ENCODE results near the gene FADD.

FADD gene

DNA sequence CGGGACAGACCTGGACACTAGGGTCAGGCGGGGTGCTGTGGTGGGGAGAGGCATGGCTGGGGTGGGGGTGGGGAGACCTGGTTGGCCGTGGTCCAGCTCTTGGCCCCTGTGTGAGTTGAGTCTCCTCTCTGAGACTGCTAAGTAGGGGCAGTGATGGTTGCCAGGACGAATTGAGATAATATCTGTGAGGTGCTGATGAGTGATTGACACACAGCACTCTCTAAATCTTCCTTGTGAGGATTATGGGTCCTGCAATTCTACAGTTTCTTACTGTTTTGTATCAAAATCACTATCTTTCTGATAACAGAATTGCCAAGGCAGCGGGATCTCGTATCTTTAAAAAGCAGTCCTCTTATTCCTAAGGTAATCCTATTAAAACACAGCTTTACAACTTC, 3.9 kb downstream of the FADD start:
- Histone ChIP-seq H3K4me3 (replicated peaks; ENCODE audit: low read depth, low read length) (no peak overlapping the region), H3K27me3 (replicated peaks; ENCODE audit: control insufficient read depth, insufficient read depth, low read length) (no peaks in the 10 kb centered on the region), H3K36me3 (ENCODE audit: control insufficient read depth, insufficient read depth, low read length) (peaks cover 27% of the 10 kb centered on the region)
- TF ChIP-seq, protein P1, sequence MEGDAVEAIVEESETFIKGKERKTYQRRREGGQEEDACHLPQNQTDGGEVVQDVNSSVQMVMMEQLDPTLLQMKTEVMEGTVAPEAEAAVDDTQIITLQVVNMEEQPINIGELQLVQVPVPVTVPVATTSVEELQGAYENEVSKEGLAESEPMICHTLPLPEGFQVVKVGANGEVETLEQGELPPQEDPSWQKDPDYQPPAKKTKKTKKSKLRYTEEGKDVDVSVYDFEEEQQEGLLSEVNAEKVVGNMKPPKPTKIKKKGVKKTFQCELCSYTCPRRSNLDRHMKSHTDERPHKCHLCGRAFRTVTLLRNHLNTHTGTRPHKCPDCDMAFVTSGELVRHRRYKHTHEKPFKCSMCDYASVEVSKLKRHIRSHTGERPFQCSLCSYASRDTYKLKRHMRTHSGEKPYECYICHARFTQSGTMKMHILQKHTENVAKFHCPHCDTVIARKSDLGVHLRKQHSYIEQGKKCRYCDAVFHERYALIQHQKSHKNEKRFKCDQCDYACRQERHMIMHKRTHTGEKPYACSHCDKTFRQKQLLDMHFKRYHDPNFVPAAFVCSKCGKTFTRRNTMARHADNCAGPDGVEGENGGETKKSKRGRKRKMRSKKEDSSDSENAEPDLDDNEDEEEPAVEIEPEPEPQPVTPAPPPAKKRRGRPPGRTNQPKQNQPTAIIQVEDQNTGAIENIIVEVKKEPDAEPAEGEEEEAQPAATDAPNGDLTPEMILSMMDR (IDR thresholded peaks at IDR 0.05; ENCODE audit: insufficient read depth, low read length, poor library complexity, severe bottlenecking): no peak
- DNase-seq (ENCODE audit: extremely low read depth, insufficient read length): no peak

DNA sequence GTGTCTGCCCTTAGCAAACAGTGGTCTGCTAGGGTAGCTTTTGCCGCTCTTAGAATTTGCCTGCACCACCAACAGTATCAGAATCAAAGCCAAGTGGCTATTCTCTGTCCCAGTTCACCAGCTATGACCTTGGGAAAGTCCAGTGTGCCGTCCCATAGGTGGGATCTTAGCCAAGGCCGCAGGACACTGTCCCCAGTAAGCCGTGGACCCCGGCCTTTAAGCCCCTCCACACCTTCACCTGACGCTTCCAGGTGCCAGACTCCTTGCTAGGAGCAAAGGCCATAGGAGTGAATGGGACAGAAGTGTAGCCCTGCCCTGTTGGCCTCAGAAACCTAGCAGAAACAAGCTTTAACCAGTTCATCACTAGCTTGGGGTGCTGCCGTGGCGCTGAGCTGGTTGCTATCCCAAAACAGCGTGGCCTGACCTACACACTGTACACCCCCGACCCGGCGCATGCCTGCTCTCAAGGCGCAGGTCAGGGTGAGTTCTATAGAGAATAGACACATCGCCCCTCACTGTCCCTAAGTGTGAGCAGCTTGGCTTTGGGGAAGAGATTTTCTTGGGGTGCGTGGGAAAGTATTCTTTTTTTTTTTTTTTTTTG, 4.5 kb downstream of the FADD start:
- Histone ChIP-seq H3K36me3 (ENCODE audit: control insufficient read depth, insufficient read depth, low read length) (peaks cover 27% of the 10 kb centered on the region), H3K27me3 (replicated peaks; ENCODE audit: control insufficient read depth, insufficient read depth, low read length) (no peaks in the 10 kb centered on the region), H3K4me3 (replicated peaks; ENCODE audit: low read depth, low read length) (no peak overlapping the region)
- TF ChIP-seq, protein P1 (IDR thresholded peaks at IDR 0.05; ENCODE audit: insufficient read depth, low read length, poor library complexity, severe bottlenecking): no peak
- DNase-seq (ENCODE audit: extremely low read depth, insufficient read length): no peak

DNA sequence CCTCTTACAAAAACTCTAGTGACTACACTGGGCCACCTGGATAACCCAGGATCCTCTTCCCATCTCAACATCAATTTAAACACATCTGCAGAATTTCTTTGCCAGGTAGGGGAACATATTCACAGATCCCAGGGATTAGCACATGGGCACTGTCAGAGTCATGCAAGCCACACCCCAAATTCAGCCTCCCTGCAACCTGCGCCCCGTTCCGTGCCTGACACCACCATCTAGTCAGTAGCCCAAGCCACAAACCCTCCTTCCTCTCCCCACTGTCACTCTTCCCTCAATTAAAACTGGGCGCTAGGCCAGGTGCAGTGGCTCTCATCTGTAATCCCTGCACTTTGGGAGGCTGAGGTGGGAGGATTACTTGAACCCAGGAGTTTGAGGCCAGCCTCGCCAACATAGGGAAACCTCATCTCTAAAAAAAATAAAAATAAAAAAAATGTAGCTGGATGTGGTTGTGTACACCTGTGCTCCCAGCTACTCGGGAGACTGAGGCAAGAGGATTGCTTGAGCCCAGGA, 6.4 kb downstream of the FADD start:
- TF ChIP-seq, protein P1 (IDR thresholded peaks at IDR 0.05; ENCODE audit: insufficient read depth, low read length, poor library complexity, severe bottlenecking): no peak
- Histone ChIP-seq H3K27me3 (replicated peaks; ENCODE audit: control insufficient read depth, insufficient read depth, low read length) (no peaks in the 10 kb centered on the region), H3K36me3 (ENCODE audit: control insufficient read depth, insufficient read depth, low read length) (peaks cover 27% of the 10 kb centered on the region), H3K4me3 (replicated peaks; ENCODE audit: low read depth, low read length) (no peak overlapping the region)
- no peak for DNase-seq (ENCODE audit: extremely low read depth, insufficient read length)

DNA sequence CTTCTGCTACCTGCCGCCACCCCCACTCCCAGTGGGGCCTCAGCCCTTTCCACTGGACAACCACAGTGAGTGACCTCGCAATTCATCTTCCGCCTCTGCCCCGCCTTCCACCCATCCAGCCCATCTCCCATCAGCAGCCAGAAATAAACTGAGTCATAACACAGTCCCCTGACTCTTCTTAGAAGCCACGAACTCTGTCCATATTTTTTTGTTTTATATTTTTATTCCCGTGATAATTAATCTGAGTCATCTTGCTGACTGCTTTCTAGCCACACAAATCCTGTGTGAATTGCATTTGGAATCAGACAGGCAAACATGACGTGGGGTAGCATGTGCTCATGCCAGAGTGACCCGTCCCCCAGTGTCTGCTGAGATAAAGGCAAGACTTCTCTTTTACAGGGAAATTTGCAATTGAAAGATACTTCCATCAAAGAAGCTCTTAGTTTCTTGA, 7.0 kb downstream of the FADD start:
- H3K36me3 ChIP-seq (ENCODE audit: control insufficient read depth, insufficient read depth, low read length): peaks cover 23% of the 10 kb centered on the region
- no peak for DNase-seq (ENCODE audit: extremely low read depth, insufficient read length)
- TF ChIP-seq, protein P1 (IDR thresholded peaks at IDR 0.05; ENCODE audit: insufficient read depth, low read length, poor library complexity, severe bottlenecking): no peak

DNA sequence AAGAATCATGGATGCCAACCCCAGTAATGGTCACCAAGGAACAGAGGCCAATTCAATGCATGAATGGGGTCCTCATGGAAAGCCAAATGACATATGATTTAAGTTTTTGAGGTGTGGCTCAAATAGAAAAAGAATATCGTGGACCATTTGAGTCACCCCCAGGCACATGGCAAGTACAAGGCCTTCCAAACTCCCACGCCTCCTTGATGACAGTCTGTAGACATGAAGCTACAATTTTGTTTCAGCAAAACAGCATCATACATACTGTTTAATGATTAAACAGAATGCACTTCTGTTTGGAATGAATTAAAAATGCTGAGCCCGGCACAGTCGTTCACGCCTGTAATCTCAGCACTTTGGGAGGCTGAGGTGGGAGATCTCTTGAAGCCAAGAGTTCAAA, 7.4 kb downstream of the FADD start:
- Histone ChIP-seq H3K36me3 (ENCODE audit: control insufficient read depth, insufficient read depth, low read length) (peaks cover 20% of the 10 kb centered on the region), H3K27me3 (replicated peaks; ENCODE audit: control insufficient read depth, insufficient read depth, low read length) (no peaks in the 10 kb centered on the region), H3K4me3 (replicated peaks; ENCODE audit: low read depth, low read length) (no peak overlapping the region)
- TF ChIP-seq, protein P1 (IDR thresholded peaks at IDR 0.05; ENCODE audit: insufficient read depth, low read length, poor library complexity, severe bottlenecking): no peak
- no peak for DNase-seq (ENCODE audit: extremely low read depth, insufficient read length)

More for the DNA sequence above, 7.0 kb downstream of the FADD start:
- Histone ChIP-seq H3K4me3 (replicated peaks; ENCODE audit: low read depth, low read length) (no peak overlapping the region), H3K27me3 (replicated peaks; ENCODE audit: control insufficient read depth, insufficient read depth, low read length) (no peaks in the 10 kb centered on the region)

Measured in GM06990 (cell line).